ENCODE results near the gene ALG14. TPM values are rescaled to one million over a fixed set of nuclear protein-coding genes. Genes with fewer than 3 reads are reported as not detected.
"Not testable (repeated sequence)": the region's sequence is repeated elsewhere in the genome, so short reads cannot be mapped to it uniquely, and the experiment has no call there.

ALG14 gene
- 1.5 and 1.7 TPM in 2 replicates for total RNA-seq

DNA sequence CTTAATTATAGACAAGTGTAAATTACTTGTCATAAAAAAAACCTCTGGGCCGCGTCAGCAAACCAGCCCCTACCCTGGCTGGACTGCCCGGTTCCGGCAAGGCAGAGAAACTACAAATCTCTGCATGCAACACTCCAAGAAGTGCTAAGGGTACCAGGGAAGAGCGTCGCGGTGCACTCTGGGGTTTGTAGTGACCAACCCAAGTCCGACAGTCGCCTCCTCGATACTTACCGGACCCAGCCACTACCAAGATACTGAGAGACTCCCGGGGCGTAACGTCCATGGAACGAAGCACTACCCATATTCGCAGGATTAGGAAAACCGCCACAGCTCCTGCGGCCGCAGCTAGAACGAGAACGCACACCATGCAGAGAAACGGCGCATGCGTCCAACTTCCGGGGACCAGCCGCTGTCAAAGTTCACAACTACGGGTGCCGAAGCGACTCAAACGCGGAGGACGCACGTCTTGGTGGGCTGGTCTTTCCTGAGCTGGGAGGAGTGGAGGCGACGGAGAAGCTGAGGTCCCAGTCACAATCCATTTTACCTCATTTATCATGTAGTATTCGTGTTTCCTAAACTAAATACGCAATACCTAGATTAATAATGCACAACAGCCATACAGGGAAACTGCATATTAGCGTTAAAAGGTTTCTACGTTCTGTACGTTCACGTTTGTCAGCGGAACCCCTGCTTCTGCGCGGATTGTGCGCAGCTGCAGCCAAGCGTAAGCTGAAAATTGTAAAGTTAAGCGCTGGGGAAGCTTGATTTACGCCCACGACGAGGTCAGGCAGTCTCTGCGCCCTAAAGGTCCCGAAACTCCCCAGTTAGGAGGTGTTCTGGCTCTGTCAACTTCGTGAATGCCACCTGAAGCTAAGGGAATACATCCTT lies at the start of gene ALG14:
Gene ALG14, minus strand, starts transcription at position 420 of the 888 bp plus-strand sequence. Its CDS starts 53 bp downstream, at position 367.
- DNase-seq (ENCODE audit: low read depth): peak; percentile 93

DNA sequence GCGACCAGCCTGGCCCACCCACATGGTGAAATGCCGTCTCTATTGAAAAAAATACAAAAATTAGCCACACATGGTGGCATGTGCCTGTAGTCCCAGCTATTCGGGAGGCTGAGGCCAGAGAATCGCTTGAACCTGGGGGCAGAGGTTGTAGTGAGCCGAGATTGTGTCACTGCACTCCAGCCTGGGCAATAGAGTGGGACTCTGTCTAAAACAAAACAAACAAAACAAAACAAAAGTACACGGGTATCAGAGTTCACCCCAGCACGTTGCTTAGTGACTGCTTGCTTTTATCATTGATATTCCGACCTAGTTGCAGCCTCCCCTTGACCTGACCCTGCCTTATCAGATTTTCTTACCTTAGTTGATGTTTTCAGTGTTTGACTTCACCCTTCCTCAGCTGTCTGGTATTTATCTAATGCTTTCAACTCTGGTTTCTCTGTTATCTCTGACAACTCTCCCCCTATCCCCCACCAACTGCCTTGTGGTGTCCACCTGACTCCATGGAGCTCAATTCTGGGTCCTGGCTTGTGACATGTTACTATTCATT lies 49.5 kb upstream of the ALG14 start:
- DNase-seq (ENCODE audit: low read depth): no peak

DNA sequence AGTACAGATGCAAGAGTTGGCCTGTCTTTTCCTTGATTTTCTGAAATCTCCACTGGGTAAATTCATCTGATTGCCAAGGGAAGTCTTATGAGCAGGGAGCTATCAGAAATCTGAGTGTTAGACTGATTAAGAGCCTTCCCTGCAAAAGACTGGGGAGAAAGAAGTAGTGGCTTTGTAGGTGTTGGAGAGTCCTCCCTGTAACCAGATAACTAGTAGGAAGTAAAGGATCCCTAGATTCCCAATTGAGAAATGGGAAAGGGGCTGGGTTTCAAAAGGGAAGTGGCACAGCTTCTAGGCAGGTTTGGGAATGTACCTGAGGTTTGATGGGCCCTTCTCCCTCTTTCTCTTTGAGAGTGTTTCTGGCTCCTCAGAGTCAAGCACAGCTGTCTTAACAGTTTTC lies 46.5 kb upstream of the ALG14 start:
- no peak for DNase-seq (ENCODE audit: low read depth)

DNA sequence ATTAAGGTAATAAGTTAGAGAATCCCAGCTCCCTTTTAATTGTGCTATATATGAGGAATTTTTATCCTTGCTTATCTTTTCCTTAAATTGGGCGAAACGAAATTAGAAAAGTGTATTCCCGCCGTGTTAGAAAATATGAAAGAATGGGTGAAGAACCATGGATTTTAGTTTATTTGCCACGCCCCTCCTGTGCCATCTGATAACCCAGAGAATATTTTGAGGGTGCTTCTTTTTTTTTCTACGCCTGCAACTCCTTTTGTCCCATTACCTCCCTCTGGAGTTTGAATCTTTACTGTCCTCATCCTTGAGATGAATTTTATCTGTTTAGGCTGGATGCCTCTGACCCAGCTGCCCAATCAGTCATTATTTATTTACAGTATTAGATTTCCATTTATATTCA lies 46.0 kb upstream of the ALG14 start:
- DNase-seq (ENCODE audit: low read depth): no peak

DNA sequence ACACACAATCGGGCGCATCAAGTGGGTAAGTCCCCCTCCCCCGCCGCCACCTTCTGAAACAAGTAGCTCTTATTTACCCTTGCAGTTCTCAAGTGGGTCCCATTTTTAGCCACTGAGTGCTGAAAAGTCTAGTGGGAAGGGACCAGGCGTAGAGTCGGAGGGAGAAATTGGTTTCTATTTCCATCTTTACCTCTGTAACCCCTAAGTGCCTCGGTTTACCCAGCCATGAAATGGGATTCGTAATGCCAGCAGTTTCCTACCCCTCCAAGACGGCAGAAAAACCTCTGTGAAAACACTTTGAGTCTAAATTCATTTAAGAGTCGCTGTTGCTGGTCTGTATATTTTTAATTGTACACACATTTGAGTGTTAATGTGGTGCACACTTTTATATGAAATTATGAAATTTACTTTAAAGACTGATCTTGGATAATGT lies 45.3 kb upstream of the ALG14 start:
- no peak for DNase-seq (ENCODE audit: low read depth)

- DNase-seq (ENCODE audit: low read depth): no peak
Observed at GRCh38 chr1:95117207-95118066, 44.7 kb upstream of the ALG14 start, which contains the start of gene TLCD4. Gene TLCD4, plus strand, starts transcription at chr1:95117355. Its CDS starts 26,547 bp downstream, at chr1:95143902.

DNA sequence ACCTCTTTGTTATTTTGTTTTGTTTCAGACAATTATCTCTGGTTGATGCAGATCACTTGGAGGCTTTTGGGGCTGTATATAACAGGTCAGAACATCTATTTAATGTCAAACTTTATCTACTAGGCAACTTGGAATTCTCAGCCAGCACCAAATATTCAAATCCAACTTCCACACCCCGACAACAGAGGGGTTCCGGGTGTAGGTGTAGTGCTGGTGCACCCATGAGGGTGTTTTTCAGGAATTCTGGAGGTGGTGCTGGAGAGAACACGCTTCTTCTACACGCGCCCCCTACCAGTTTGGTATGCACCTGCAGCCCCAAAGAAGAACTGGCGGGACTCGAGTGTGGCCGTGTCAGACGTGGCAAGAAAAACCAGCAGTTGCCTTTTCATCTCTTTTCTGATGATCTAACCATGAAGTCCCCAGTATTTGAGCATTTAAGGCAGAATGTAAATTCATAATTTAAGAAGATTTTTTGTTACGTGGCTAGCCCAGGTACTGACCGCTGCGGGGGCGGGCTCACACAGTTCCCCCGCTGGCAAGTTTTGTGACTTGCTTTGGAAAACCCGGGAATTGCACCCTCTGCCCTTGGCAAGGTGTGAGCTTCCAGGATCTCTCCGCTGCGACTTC lies 43.9 kb upstream of the ALG14 start:
- peak; percentile 59 for DNase-seq (ENCODE audit: low read depth)

DNA sequence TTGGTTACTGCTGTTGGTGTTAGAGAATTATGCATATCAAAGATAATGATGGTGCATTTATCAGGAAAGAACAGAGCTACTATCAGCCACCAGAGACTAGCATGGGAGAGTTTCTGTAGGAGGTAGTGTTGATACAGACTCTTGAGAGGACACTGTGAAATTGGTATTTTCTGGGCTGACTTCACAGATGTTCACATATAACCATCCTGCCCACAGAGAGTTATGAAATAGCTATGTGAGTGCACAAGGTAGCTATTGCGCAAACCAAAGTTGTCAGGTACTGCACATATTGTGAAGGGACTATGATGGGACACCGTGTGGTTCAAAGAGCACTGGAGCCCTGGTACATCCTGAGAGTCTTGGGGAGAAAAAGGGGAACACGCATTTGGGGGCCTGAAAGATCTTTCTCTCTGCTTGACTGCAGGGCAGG lies 43.0 kb upstream of the ALG14 start:
- peak; percentile 36 for DNase-seq (ENCODE audit: low read depth)

- no peak for DNase-seq (ENCODE audit: low read depth)
Observed at GRCh38 chr1:95113684-95114083, 40.9 kb upstream of the ALG14 start.

GRCh38 chr1:95111014-95111413 lies 38.3 kb upstream of the ALG14 start:
- DNase-seq (ENCODE audit: low read depth): no peak

- DNase-seq (ENCODE audit: low read depth): no peak
Observed at GRCh38 chr1:95108792-95109191, 36.0 kb upstream of the ALG14 start.

DNA sequence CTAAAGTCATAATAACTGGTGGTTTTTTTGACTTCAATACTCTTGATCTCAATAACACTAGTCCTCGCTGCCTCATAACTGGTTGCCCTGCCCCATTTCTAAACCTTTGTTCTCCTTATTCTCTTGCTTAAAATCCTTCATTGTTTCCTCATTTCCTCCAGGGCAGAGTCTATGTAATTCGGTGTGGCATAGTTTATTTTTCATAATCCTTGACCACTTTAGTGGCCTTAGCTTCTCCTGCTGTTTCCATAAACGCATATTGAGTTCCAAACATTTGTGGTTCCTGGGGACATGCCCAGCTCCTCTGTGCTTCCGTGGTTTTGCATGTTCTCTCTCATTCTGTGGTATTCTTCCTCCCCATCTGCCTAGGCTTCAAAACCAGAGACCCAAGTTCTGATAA lies 25.4 kb upstream of the ALG14 start:
- no peak for DNase-seq (ENCODE audit: low read depth)

DNA sequence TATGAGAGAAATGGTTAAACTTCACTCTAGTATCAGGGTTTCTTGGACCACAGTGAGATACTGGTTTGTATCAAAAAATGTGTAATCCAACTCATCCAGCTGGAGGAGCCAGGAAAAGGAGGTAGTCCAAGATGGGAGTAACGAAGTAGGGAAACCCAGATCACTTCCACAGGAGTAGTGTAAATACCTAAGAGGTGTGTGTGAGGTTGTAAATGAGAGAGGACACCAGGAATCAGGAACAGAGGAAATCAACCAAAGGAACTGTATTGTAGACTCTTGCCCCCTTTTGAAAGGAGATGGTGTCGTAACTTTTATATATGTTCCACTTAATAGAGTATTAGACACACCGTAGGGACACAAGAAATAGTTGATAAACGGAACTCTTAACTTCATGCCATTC lies 24.7 kb upstream of the ALG14 start:
- DNase-seq (ENCODE audit: low read depth): no peak

DNA sequence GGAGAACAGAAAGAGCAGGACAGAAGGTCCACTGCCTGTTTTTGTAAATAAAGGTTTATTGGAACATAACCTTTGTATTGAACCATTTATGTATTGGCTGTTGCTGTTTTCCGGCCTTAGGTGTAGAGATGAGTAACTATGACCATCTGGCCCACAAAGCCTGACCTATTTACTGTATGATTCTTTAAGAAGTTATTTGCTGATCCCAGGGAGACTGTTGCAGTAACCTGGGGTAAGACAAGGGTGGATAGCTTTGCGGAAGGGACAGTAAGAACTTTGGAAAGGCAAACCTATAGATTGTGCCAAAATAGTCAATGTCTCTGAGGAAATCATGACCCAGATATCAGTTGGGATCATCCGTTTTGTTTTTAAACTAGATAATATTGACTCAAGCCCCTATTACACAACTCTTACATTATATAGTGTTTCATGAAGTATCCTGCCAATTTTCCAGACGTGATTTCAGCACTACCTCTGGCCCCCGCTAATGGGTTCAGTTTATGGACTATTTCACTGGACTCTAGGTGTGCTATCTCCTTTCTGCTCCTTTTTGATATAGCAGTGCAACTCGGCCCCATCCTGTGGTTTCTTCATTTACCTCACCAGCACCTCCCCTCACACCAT lies 23.6 kb upstream of the ALG14 start:
- DNase-seq (ENCODE audit: low read depth): no peak

DNA sequence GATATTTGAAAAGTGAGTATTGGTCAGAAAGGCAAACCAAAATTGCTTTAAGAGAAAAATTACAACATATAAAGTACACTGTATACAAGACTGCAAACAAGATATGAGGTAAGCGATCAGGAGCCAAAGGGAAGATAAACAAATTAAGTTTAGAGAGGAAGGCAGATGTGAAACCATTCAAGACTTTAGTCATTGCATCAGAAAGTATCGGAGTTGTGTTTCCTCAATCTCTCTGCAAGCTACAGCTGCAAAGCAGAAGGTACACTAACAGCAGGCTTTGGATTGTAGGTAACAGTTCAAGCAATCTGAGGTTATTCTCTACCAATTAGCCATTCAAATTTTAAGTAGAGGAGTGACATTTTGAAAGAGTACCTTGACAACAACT lies 23.1 kb upstream of the ALG14 start:
- DNase-seq (ENCODE audit: low read depth): no peak

DNA sequence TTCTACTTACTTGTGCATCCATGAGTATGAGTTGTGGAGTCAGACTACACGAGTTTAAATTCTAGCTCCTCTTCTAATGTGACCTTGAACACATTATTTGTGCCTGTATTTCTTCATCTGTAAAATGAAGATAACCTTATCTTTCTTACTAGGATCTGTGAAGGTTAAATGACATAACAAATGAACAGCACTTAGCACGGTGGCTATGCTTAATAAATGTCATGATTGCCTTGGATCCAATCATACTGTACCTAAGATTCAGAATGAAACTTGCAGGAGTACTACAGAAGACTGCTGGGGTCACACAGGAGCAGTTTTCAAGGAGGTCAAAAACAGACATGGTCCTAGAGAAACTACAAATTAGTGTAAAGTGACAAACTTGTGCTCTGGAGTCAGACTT lies 22.2 kb upstream of the ALG14 start:
- DNase-seq (ENCODE audit: low read depth): no peak

GRCh38 chr1:95093296-95093695 lies 20.5 kb upstream of the ALG14 start:
- no peak for DNase-seq (ENCODE audit: low read depth)

GRCh38 chr1:95092891-95093290 lies 20.1 kb upstream of the ALG14 start:
- peak; percentile 75 for DNase-seq (ENCODE audit: low read depth)

GRCh38 chr1:95091290-95091689 lies 18.5 kb upstream of the ALG14 start:
- not testable (repeated sequence) for DNase-seq (ENCODE audit: low read depth)

GRCh38 chr1:95089650-95090287 lies 17.0 kb upstream of the ALG14 start:
- DNase-seq (ENCODE audit: low read depth): no peak

GRCh38 chr1:95088303-95088702 lies 15.6 kb upstream of the ALG14 start:
- no peak for DNase-seq (ENCODE audit: low read depth)

Data from renal cortical epithelial cell (primary cell).